GM18907 (cell line): ENCODE data around the gene TRIM41.
"Not testable (repeated sequence)": the region's sequence is repeated elsewhere in the genome, so short reads cannot be mapped to it uniquely, and the experiment has no call there.

ENCODE experiments used
- ATAC-seq: cut with Tn5 transposase; IDR thresholded peaks from one replicate; pipeline ENCODE4 v1.9.1; 2021; ENCODE audit warnings: mild to moderate bottlenecking, moderate library complexity; ENCODE audit not compliant: unreplicated experiment

Gene TRIM41

GRCh38 chr5:181282874-181283273 lies 59.8 kb downstream of the TRIM41 start:
- ATAC-seq = no peak

- no peak for ATAC-seq
Measured at GRCh38 chr5:181283347-181283746, 60.3 kb downstream of the TRIM41 start.

GRCh38 chr5:181283841-181284755 lies 61.0 kb downstream of the TRIM41 start:
- ATAC-seq = not testable (repeated sequence)
